ENCODE results near the gene ELOVL6. TPM values are rescaled to one million over a fixed set of nuclear protein-coding genes. Genes with fewer than 3 reads are reported as not detected.

Gene ELOVL6
- total and polyA plus RNA-seq, 10 of the 15 experiments (the other 5 are each of a cell fraction or from before 2014, with no cell fraction given), result 3.9 to 33.5 (median 8.1) TPM

DNA sequence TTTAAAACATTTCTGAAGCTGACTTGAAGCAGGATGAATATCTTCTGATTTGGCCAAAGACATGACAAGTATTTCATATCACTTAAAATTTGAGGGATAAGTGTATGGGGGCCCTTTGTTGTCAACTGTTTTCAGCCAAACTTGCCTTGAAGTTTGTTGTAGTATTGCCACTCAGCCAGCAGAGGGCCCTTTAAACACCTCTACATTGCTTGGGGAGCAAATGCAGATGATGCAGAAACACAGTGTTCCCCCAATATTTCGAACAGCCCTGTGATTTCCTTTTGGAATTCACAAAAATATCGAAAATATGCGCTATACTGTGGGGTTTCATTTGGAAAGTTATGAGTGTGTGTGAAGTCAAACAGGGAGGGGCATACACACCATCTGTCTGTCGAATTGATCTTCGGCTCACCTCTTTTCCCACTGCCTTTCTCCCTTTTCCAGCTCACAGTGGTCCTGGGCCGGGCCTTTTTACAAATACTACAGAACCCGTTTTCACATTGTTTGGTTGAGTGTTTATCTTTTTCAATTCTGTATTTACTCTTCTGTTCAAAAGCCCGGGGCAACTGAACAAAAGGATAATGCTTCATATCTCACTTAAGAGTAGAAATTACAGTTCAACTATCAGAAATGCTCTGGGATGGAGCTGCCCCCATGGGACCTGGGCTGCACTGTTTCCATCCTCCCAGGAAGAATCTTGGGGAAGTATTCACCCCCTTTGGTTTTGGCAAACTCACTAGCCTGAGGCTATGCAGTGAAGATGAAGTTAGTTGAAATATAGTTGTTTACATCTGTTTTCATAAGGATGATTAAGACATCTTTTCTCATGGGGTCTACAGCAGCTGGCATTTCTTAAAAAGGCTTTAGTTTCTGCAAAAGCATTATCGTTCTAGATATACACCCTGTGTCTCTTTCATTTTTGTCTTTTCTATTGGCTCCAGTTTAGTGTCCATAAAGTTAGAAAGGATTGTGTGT is 148.2 kb downstream of the ELOVL6 start:
- Histone ChIP-seq H3K9ac (ENCODE audit: control insufficient read depth, insufficient read depth, low read length) (no peak overlapping the region), H4K20me1 (ENCODE audit: control insufficient read depth, insufficient read depth) (no peaks in the 10 kb centered on the region), H3K27ac (ENCODE audit: control insufficient read depth, insufficient read depth) (no peak overlapping the region), H3K36me3 (ENCODE audit: control insufficient read depth in 2 of 2, insufficient read depth in 2 of 2, low read length in 1 of 2) (no peaks in the 10 kb centered on the region), H3K27me3 (replicated peaks in 1 of 2; ENCODE audit: control insufficient read depth in 2 of 2, insufficient read depth in 2 of 2, low read length in 1 of 2) (no peaks in the 10 kb centered on the region), H2AFZ (ENCODE audit: control insufficient read depth, low read depth, low read length) (no peak overlapping the region), H3K4me1 (ENCODE audit: control insufficient read depth, insufficient read depth, low read length) (peaks cover 6% of the 10 kb centered on the region), H3K4me3 (no peak overlapping the region), H3K9me3 (replicated peaks; ENCODE audit: control insufficient read depth, insufficient read depth, low read length) (no peaks in the 10 kb centered on the region), H3K79me2 (ENCODE audit: control insufficient read depth, insufficient read depth, low read length) (no peaks in the 10 kb centered on the region), H3K4me2 (ENCODE audit: control insufficient read depth, insufficient read depth) (no peak overlapping the region)
- FAIRE-seq, result peak; percentile 88
- ChIA-PET RAD21 (ENCODE audit: unreplicated experiment) (interaction anchor here (0.5 to 3.8 kb wide), 23 partner anchors 8 to 462 kb away, joined by 3 to 30 read pairs (median 3); partner anchors contain the start of gene ELOVL6), SMC1A (ENCODE audit: uncharacterized antibody, unreplicated experiment) (interaction anchor here (0.5 to 6.9 kb wide), 50 partner anchors 10 to 468 kb away, joined by 3 to 56 read pairs (median 6); partner anchors contain the start of gene ELOVL6), CTCF (interaction anchor here (0.6 to 9.2 kb wide), 56 partner anchors 9 to 1663 kb away, joined by 3 to 132 read pairs (median 7); partner anchors contain the start of gene ELOVL6), POLR2A (interaction anchor here (0.6 to 1.7 kb wide), 4 partner anchors 10 to 148 kb away, joined by 3 to 6 read pairs (median 4); partner anchors contain the start of gene ELOVL6)
- intact Hi-C loops (cut with micrococcal nuclease; ENCODE audit: unreplicated experiment), result loop anchor here (1.0 to 5.0 kb wide), 4 partner anchors 148 to 461 kb away; partner anchors contain the start of gene ELOVL6
- in situ Hi-C loops (cut with MboI), result loop anchor here (5.0 kb wide), 1 partner anchor 157 kb away; no protein-coding TSS in a partner anchor
- 48% methylated on average over 9 of the region's 9 CpGs for WGBS (ENCODE audit: insufficient coverage, insufficient replicate concordance, low lambda C conversion rate, missing lambda C conversion rate)
- BruUV-seq (replicated peaks), result no TSS peak
- peak; percentile 8 for DNase-seq (ENCODE audit: low read depth, low spot score)
- ATAC-seq, result peak; percentile 82
- TF ChIP-seq, protein P1, sequence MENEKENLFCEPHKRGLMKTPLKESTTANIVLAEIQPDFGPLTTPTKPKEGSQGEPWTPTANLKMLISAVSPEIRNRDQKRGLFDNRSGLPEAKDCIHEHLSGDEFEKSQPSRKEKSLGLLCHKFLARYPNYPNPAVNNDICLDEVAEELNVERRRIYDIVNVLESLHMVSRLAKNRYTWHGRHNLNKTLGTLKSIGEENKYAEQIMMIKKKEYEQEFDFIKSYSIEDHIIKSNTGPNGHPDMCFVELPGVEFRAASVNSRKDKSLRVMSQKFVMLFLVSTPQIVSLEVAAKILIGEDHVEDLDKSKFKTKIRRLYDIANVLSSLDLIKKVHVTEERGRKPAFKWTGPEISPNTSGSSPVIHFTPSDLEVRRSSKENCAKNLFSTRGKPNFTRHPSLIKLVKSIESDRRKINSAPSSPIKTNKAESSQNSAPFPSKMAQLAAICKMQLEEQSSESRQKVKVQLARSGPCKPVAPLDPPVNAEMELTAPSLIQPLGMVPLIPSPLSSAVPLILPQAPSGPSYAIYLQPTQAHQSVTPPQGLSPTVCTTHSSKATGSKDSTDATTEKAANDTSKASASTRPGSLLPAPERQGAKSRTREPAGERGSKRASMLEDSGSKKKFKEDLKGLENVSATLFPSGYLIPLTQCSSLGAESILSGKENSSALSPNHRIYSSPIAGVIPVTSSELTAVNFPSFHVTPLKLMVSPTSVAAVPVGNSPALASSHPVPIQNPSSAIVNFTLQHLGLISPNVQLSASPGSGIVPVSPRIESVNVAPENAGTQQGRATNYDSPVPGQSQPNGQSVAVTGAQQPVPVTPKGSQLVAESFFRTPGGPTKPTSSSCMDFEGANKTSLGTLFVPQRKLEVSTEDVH (IDR thresholded peaks at IDR 0.05; ENCODE audit: low read depth, partially characterized antibody), result no peak
- TF ChIP-seq, protein P2, sequence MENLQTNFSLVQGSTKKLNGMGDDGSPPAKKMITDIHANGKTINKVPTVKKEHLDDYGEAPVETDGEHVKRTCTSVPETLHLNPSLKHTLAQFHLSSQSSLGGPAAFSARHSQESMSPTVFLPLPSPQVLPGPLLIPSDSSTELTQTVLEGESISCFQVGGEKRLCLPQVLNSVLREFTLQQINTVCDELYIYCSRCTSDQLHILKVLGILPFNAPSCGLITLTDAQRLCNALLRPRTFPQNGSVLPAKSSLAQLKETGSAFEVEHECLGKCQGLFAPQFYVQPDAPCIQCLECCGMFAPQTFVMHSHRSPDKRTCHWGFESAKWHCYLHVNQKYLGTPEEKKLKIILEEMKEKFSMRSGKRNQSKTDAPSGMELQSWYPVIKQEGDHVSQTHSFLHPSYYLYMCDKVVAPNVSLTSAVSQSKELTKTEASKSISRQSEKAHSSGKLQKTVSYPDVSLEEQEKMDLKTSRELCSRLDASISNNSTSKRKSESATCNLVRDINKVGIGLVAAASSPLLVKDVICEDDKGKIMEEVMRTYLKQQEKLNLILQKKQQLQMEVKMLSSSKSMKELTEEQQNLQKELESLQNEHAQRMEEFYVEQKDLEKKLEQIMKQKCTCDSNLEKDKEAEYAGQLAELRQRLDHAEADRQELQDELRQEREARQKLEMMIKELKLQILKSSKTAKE (IDR thresholded peaks at IDR 0.05; ENCODE audit: low read depth, poor library complexity, severe bottlenecking), result no peak
- TF ChIP-seq NR2C2 (IDR thresholded peaks at IDR 0.05; ENCODE audit: borderline replicate concordance, control insufficient read depth, insufficient read length, low read depth), result no peak
- no peak for TF ChIP-seq CREB1 (IDR thresholded peaks at IDR 0.05; ENCODE audit: low read depth)
- TF ChIP-seq, protein P3, sequence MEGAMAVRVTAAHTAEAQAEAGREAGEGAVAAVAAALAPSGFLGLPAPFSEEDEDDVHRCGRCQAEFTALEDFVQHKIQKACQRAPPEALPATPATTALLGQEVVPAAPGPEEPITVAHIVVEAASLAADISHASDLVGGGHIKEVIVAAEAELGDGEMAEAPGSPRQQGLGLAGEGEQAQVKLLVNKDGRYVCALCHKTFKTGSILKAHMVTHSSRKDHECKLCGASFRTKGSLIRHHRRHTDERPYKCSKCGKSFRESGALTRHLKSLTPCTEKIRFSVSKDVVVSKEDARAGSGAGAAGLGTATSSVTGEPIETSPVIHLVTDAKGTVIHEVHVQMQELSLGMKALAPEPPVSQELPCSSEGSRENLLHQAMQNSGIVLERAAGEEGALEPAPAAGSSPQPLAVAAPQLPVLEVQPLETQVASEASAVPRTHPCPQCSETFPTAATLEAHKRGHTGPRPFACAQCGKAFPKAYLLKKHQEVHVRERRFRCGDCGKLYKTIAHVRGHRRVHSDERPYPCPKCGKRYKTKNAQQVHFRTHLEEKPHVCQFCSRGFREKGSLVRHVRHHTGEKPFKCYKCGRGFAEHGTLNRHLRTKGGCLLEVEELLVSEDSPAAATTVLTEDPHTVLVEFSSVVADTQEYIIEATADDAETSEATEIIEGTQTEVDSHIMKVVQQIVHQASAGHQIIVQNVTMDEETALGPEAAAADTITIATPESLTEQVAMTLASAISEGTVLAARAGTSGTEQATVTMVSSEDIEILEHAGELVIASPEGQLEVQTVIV (IDR thresholded peaks at IDR 0.05; ENCODE audit: borderline replicate concordance, partially characterized antibody), result no peak
- TF ChIP-seq STAT1 (conservative IDR thresholded peaks at IDR 0.05), result no peak
- TF ChIP-seq SMC3 (IDR thresholded peaks at IDR 0.05; ENCODE audit: borderline replicate concordance, low read length), result peak; percentile 92; the same call in 1 of the 2 replicates
- no peak for TF ChIP-seq POLR2AphosphoS5 (IDR thresholded peaks at IDR 0.05; ENCODE audit: low read length)
- no peak for TF ChIP-seq CBX3 (IDR thresholded peaks at IDR 0.05; ENCODE audit: borderline replicate concordance, low read depth)
- TF ChIP-seq TAF1 (IDR thresholded peaks at IDR 0.05; ENCODE audit: borderline replicate concordance, low read depth, low read length), result no peak
- no peak for TF ChIP-seq FOXK2 (IDR thresholded peaks at IDR 0.05)
- no peak for TF ChIP-seq DPF2 (IDR thresholded peaks at IDR 0.05)
- TF ChIP-seq SPI1 (IDR thresholded peaks at IDR 0.05; ENCODE audit: borderline replicate concordance, insufficient read depth, low read depth, low read length), result no peak
- TF ChIP-seq KDM1A (IDR thresholded peaks at IDR 0.05; ENCODE audit: borderline replicate concordance), result no peak
- TF ChIP-seq SREBF1 (IDR thresholded peaks at IDR 0.05; ENCODE audit: low read length), result no peak
